Measurements from ENCODE around the gene SPDYE4.

The SPDYE4 gene

GRCh38 chr17:8736796-8737195 lies 21.6 kb downstream of the SPDYE4 start:
- DNase-seq: no peak

GRCh38 chr17:8736362-8736761 lies 22.0 kb downstream of the SPDYE4 start:
- DNase-seq: no peak

GRCh38 chr17:8735336-8735939 lies 22.9 kb downstream of the SPDYE4 start:
- no peak for DNase-seq

GRCh38 chr17:8734876-8735275 lies 23.5 kb downstream of the SPDYE4 start:
- no peak for DNase-seq

- DNase-seq: peak; percentile 13
Observed at GRCh38 chr17:8732406-8733085, 25.8 kb downstream of the SPDYE4 start.

GRCh38 chr17:8729860-8730259 lies 28.5 kb downstream of the SPDYE4 start:
- no peak for DNase-seq

- no peak for DNase-seq
Observed at GRCh38 chr17:8729421-8729820, 28.9 kb downstream of the SPDYE4 start.

GRCh38 chr17:8728971-8729370 lies 29.4 kb downstream of the SPDYE4 start:
- DNase-seq: no peak

GRCh38 chr17:8728251-8728938 lies 30.0 kb downstream of the SPDYE4 start:
- no peak for DNase-seq

GRCh38 chr17:8726941-8727555 lies 31.3 kb downstream of the SPDYE4 start:
- DNase-seq: peak; percentile 69

GRCh38 chr17:8725881-8726876 lies 32.2 kb downstream of the SPDYE4 start:
- DNase-seq: peak; percentile 26

- DNase-seq: no peak
Observed at GRCh38 chr17:8724451-8724850, 33.9 kb downstream of the SPDYE4 start.

- no peak for DNase-seq
Observed at GRCh38 chr17:8720596-8720995, 37.8 kb downstream of the SPDYE4 start.

- DNase-seq: no peak
Observed at GRCh38 chr17:8719291-8720246, 38.8 kb downstream of the SPDYE4 start.

- no peak for DNase-seq
Observed at GRCh38 chr17:8718001-8718563, 40.3 kb downstream of the SPDYE4 start.

- no peak for DNase-seq
Observed at GRCh38 chr17:8713878-8714277, 44.5 kb downstream of the SPDYE4 start.

GRCh38 chr17:8713315-8713714 lies 45.0 kb downstream of the SPDYE4 start:
- DNase-seq: no peak

- DNase-seq: no peak
Observed at GRCh38 chr17:8712698-8713097, 45.6 kb downstream of the SPDYE4 start.

GRCh38 chr17:8711291-8711690 lies 47.1 kb downstream of the SPDYE4 start:
- DNase-seq: no peak

- DNase-seq: peak; percentile 47
Observed at GRCh38 chr17:8710813-8711212, 47.5 kb downstream of the SPDYE4 start.

- DNase-seq: no peak
Observed at GRCh38 chr17:8709006-8709405, 49.3 kb downstream of the SPDYE4 start.

Data from MV-4-11 (cell line).